Endothelial cell of umbilical vein (primary cell): ENCODE measurements around the gene ADSL. TPM values are rescaled to one million over a fixed set of nuclear protein-coding genes. Genes with fewer than 3 reads are reported as not detected.

ENCODE experiments used
- BruUV-seq: library from RNA; stranded (reverse); fragments of 400-500 nt; replicated peaks from 2 replicates; lab custom pipeline; 2021; lab: Mats Ljungman, UMichigan
- CTCF ChIA-PET: fragments of 300-600, 350-600 bp; sonication (Branson Sonifier 250); formaldehyde crosslinking; loops from one replicate; lab custom pipeline; 2021; ENCODE audit warnings: antibody characterized with exemption, inconsistent platforms; lab: Charles Lee
- POLR2A ChIA-PET: fragments of 300-600, 350-600 bp; sonication (Branson Sonifier 250); formaldehyde crosslinking; loops from one replicate; lab custom pipeline; 2021; ENCODE audit warnings: antibody characterized with exemption, inconsistent platforms; lab: Charles Lee
- DNase-seq: peaks from one replicate; pipeline ENCODE4 v3.0.0-alpha.2; 2011; ENCODE audit warnings: low read depth, low spot score
- FAIRE-seq: peaks from 2 replicates; lab custom pipeline; 2011; peaks lifted over from hg19 to GRCh38; lab: Jason Lieb, UNC
- H2AFZ ChIP-seq: 2 replicates; pipeline ENCODE4 v1.6.0; 2012; ENCODE audit warnings: low read depth, low read length, control low read depth, inconsistent platforms
- H3K27ac ChIP-seq: 2 replicates; pipeline ENCODE4 v1.5.1; 2011; ENCODE audit warnings: low read depth, mild to moderate bottlenecking, control low read depth, low read length, moderate library complexity; ENCODE audit not compliant: insufficient read depth
- H3K27me3 ChIP-seq, 2 experiments: 2 replicates each; pipeline versions ENCODE4 v1.6.0 to v1.6.1; 2011; ENCODE audit warnings: low read length in 2 of 2, mixed read lengths in 1 of 2; ENCODE audit not compliant: control insufficient read depth in 2 of 2, insufficient read depth in 2 of 2
- H3K36me3 ChIP-seq, 2 experiments: 2 replicates in 1 of 2; 3 replicates in 1 of 2; pipeline ENCODE4 v1.5.1; 2011; ENCODE audit warnings: low read length in 2 of 2, mild to moderate bottlenecking in 1 of 2, moderate library complexity in 1 of 2; ENCODE audit not compliant: control insufficient read depth in 2 of 2, insufficient read depth in 2 of 2; ENCODE audit errors: extremely low read depth in 1 of 2
- H3K4me1 ChIP-seq: 3 replicates; pipeline ENCODE4 v1.5.1; 2011; ENCODE audit warnings: mild to moderate bottlenecking, low read length; ENCODE audit not compliant: control insufficient read depth, insufficient read depth; ENCODE audit errors: extremely low read depth
- H3K4me2 ChIP-seq: 2 replicates; pipeline ENCODE4 v1.6.1; 2011; ENCODE audit warnings: low read length, control low read depth, mixed read lengths; ENCODE audit not compliant: insufficient read depth
- H3K4me3 ChIP-seq, 3 experiments: fragments of 200-600 bp in 1 of 3; sonication (generic), shearing (Covaris generic) in 1 of 3; replicated peaks in 1 of 3; 2 replicates each; pipeline ENCODE4 v1.5.1; 2011 to 2016; ENCODE audit warnings: control low read depth in 3 of 3, low read length in 3 of 3, mild to moderate bottlenecking in 2 of 3, inconsistent platforms in 1 of 3, low read depth in 1 of 3, moderate library complexity in 1 of 3; ENCODE audit not compliant: insufficient read depth in 1 of 3
- H3K79me2 ChIP-seq: 2 replicates; pipeline ENCODE4 v1.6.0; 2012; ENCODE audit warnings: low read length, inconsistent platforms; ENCODE audit not compliant: control insufficient read depth, insufficient read depth
- H3K9ac ChIP-seq: replicated peaks from 2 replicates; pipeline ENCODE3; 2011; ENCODE audit warnings: low read length, control low read depth; ENCODE audit not compliant: insufficient read depth; ENCODE audit errors: extremely low read depth
- H3K9me1 ChIP-seq: replicated peaks from 3 replicates; pipeline ENCODE4 v1.6.0; 2011; ENCODE audit warnings: mild to moderate bottlenecking, low read length; ENCODE audit not compliant: control insufficient read depth, insufficient read depth; ENCODE audit errors: extremely low read depth
- H3K9me3 ChIP-seq: replicated peaks from 2 replicates; pipeline ENCODE4 v1.5.1; 2012; ENCODE audit warnings: low read length, inconsistent platforms; ENCODE audit not compliant: control insufficient read depth, insufficient read depth
- H4K20me1 ChIP-seq: replicated peaks from 2 replicates; pipeline ENCODE3; 2011; ENCODE audit warnings: mild to moderate bottlenecking, low read length; ENCODE audit not compliant: control insufficient read depth, insufficient read depth; ENCODE audit errors: extremely low read depth
- CTCF ChIP-seq, 2 donors: IDR thresholded peaks; 1 replicate in 1 of 2; 2 replicates in 1 of 2; pipeline ENCODE4 v1.5.1; 2011; ENCODE audit warnings: low read length in 2 of 2, mild to moderate bottlenecking in 2 of 2, moderate library complexity in 2 of 2, control low read depth in 1 of 2, inconsistent platforms in 1 of 2, low read depth in 1 of 2; ENCODE audit not compliant: insufficient read depth in 1 of 2; ENCODE audit errors: extremely low read depth in 1 of 2
- EZH2 ChIP-seq: IDR thresholded peaks from 2 replicates; pipeline ENCODE4 v1.6.1; 2012; ENCODE audit warnings: borderline replicate concordance, low read depth, mild to moderate bottlenecking, moderate library complexity, low read length, inconsistent platforms; ENCODE audit not compliant: severe bottlenecking
- FOS ChIP-seq: IDR thresholded peaks from 2 replicates; pipeline ENCODE4 v1.6.1; 2011; ENCODE audit warnings: mild to moderate bottlenecking, low read length, moderate library complexity, borderline replicate concordance; ENCODE audit not compliant: insufficient read depth
- GATA2 ChIP-seq: IDR thresholded peaks from 2 replicates; pipeline ENCODE4 v1.7.0; 2011; ENCODE audit warnings: low read depth, mild to moderate bottlenecking, moderate library complexity, mixed read lengths, low read length; ENCODE audit not compliant: insufficient read length, insufficient read depth
- JUN ChIP-seq: IDR thresholded peaks from 2 replicates; pipeline ENCODE4 v1.6.1; 2011; ENCODE audit warnings: borderline replicate concordance, low read depth; ENCODE audit not compliant: insufficient read length, insufficient read depth
- MAX ChIP-seq: IDR thresholded peaks from 2 replicates; pipeline ENCODE4 v1.6.1; 2011; ENCODE audit not compliant: insufficient read depth, insufficient read length
- MYC ChIP-seq: IDR thresholded peaks from one replicate; pipeline ENCODE4 v1.6.1; 2011; ENCODE audit warnings: mild to moderate bottlenecking, low read depth, low read length
- POLR2A ChIP-seq: IDR thresholded peaks from 2 replicates; pipeline ENCODE4 v1.6.1; 2012; ENCODE audit warnings: low read depth, mild to moderate bottlenecking, control low read depth, low read length
- POLR2AphosphoS5 ChIP-seq: IDR thresholded peaks from 2 replicates; pipeline ENCODE4 v1.6.1; 2012; ENCODE audit warnings: low read depth, mild to moderate bottlenecking, control low read depth, low read length, moderate library complexity; ENCODE audit not compliant: insufficient read depth
- dilution Hi-C: fragments of 300-500 bp; cut with MboI; formaldehyde crosslinking; loops from one replicate; pipeline ENCODE4 v1.15.0; 2019; ENCODE audit warnings: low sequenced_read_pairs; ENCODE audit not compliant: extremely low pct_ligation_motif_present
- intact Hi-C: fragments of 100-400 bp; cut with micrococcal nuclease; formaldehyde crosslinking; loops from one replicate; pipeline ENCODE4 v1.10.0; 2022
- polyA plus RNA-seq, 4 experiments: library from polyadenylated mRNA; depleted of rRNA in 3 of 4; stranded (reverse) in 3 of 4; unstranded in 1 of 4; fragments of >200 nt; gene quantifications; 2 replicates each; pipeline versions ENCODE4 v1.2.1 to v1.2.3, GENCODE V29; 2011 to 2012; ENCODE audit warnings: missing spikeins in 1 of 4
- total RNA-seq: library from RNA; stranded (reverse); gene quantifications from 2 replicates; pipeline ENCODE4 v1.2.3, GENCODE V29; 2021

Gene ADSL
- total and polyA plus RNA-seq, 2 donors (not counting 3 experiments of a cell fraction or from before 2014, with no cell fraction given), result 103 to 141 TPM

GRCh38 chr22:40335358-40335757 is 10.9 kb upstream of the ADSL start:
- POLR2A ChIA-PET, result no interaction called here
- Histone ChIP-seq H3K9ac (no peak overlapping the region), H3K36me3 (no peaks in the 10 kb centered on the region), H3K4me2 (no peak overlapping the region), H3K27me3 (no peaks in the 10 kb centered on the region), H3K79me2 (no peaks in the 10 kb centered on the region), H3K4me3 (no peak overlapping the region), H3K27ac (no peak overlapping the region), H3K4me1 (peaks cover 4% of the 10 kb centered on the region), H2AFZ (no peak overlapping the region), H3K9me1 (no peaks in the 10 kb centered on the region), H4K20me1 (no peaks in the 10 kb centered on the region), H3K9me3 (no peaks in the 10 kb centered on the region)
- CTCF ChIA-PET, result interaction anchor here (0.6 to 3.7 kb wide), 3 partner anchors 11 to 526 kb away, joined by 3 to 21 read pairs (median 5); partner anchors contain the start of gene ADSL
- FAIRE-seq, result no peak
- TF ChIP-seq MYC (no peak), JUN (no peak), CTCF (IDR thresholded peaks at IDR 0.05; ENCODE audit: extremely low read depth in 1 of 2, insufficient read depth in 1 of 2, low read depth in 1 of 2, low read length in 2 of 2) (no peak), GATA2 (no peak), FOS (no peak), POLR2A (no peak), POLR2AphosphoS5 (no peak), MAX (no peak), EZH2 (no peak)
- no peak for DNase-seq
- intact Hi-C loops, result no loop called here
- no TSS peak for BruUV-seq
- dilution Hi-C loops, result no loop called here
